ENCODE results near the gene XRRA1. TPM values are rescaled to one million over a fixed set of nuclear protein-coding genes. Genes with fewer than 3 reads are reported as not detected.

Gene XRRA1, protein sequence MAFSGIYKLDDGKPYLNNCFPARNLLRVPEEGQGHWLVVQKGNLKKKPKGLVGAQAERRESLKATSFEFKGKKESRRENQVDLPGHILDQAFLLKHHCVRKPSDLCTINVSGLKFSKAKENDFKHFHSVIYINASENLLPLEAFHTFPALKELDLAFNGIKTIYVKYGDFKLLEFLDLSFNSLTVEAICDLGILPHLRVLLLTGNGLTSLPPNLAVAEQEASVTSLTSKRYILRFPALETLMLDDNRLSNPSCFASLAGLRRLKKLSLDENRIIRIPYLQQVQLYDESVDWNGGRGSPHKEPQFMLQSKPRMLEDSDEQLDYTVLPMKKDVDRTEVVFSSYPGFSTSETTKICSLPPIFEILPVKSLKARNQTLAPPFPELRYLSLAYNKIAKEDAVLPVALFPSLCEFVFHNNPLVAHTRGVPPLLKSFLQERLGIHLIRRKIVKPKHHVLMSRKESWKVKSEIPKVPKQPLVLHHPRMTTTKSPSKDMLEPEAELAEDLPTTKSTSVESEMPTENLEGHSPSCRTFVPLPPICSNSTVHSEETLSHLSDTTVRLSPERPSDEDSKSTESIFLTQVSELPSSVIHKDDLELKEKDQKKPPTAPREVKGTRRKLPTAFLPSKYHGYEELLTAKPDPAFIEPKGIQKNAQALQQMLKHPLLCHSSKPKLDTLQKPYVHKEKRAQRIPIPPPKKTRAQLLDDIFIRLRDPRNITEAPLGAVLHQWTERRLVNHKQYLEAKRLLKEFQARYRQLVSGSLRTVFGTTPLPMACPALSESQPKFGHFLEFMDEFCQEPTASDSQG
- total RNA-seq = 8.1 and 12.2 TPM in 2 replicates

DNA sequence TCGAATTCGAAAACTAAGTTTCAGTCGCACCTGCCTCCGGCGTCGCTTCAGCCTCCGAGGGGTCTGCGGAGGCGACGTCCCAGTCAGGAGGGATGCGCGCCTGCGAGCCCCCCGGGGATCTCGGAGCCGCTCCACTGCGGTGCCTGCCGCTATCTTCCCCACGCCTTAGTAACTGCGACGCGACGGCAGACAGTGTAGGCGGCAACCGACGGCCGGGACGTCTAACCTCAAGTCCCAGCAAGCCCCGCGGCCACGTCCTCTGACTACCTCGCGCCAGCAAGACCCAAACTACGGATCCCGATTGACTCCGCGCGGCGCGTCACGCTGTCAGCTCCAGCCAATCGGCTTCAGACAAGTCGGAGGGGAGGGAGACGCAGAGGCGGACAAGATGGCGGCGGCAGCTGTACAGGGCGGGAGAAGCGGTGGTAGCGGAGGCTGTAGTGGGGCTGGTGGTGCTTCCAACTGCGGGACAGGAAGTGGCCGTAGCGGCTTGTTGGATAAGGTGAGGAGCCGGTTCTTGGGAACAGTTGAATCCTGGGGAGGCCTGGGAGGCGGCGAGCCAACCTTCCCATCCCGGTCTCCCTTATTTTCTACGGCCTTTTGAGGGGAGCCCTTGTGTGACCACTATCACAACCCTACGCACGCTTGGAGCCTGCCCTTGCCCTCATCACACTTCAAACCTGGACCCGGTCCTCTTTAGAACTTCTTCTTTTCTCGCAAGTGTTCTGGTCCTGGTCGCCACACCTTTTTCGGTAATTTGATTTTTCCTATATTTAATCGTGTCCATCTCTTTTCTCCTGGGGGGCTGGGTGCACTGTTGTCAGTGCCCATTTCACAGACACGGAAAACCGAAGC, at the start of gene XRRA1, which contains the start of gene SPCS2:
TSS of gene XRRA1 (minus strand) at position 194 of the 855 bp plus-strand sequence. CDS start 8,213 bp downstream, outside the sequence.
TSS of gene SPCS2 (plus strand) at position 369 of the 855 bp plus-strand sequence. CDS start at position 389, 20 bp downstream.

DNA sequence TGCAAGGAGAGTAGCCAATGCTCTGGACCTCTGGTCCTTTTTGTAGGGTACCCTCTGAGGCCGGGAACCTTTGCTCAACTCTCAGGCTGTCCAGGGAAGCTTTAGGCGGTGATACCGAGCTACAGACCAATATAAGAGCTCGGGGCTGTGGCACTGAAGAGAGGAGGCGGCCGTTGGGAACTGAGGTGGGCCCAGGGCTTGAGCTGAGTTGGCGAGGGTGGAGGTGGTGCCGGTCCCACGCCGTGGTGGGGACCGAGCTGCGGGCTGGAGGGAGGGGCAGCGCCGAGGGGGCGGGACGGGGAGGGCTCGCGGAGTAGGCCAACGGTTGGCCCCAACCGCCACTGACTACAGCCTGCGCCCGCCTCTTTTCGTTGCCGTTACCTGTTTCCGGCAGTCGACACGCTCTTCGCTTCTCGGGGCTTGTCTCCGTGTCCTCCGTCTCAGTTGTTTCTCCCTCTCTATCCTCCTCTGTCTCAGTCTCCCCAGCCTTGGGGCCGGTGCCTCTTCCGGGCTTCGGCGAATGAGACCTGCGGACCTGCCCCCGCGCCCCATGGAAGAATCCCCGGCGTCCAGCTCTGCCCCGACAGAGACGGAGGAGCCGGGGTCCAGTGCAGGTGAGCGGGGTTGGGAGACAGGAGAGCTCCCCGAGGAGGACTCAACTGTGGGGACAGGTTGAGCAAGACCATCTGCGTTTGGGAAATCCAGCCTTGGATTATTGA, 39.8 kb upstream of the XRRA1 start, which contains the start of gene NEU3:
TSS of gene NEU3 (plus strand) at position 393 of the 719 bp plus-strand sequence. CDS start at position 521, 128 bp downstream.

Other genes starting within 250 kb of the XRRA1 start
- gene CHRDL2, start 217.7 kb downstream of the XRRA1 start, total RNA-seq = not detected in 2 replicates
- 11.2 and 16.3 TPM in 2 replicates for gene RNF169, start 200.2 kb downstream of the XRRA1 start, total RNA-seq
- 35.3 and 49.0 TPM in 2 replicates for gene SPCS2, start 175 bp upstream of the XRRA1 start, total RNA-seq
- 3.4 and 4.7 TPM in 2 replicates for gene NEU3, start 39.8 kb upstream of the XRRA1 start, total RNA-seq
- not detected in 2 replicates for gene OR2AT4, start 147.8 kb upstream of the XRRA1 start, total RNA-seq
- not detected in 2 replicates for gene SLCO2B1, start 202.0 kb upstream of the XRRA1 start, total RNA-seq